Colonic mucosa (tissue), 4 donors: ENCODE results near the gene NTRK2. TPM values are rescaled to one million over a fixed set of nuclear protein-coding genes. Genes with fewer than 3 reads are reported as not detected.

ENCODE experiments used
- DNase-seq: peaks from one replicate; pipeline ENCODE4 v3.0.0-alpha.2; 2020
- H3K27ac ChIP-seq: fragments of 200-600 bp; one replicate; pipeline ENCODE4 v1.8.0; 2021
- H3K27me3 ChIP-seq: fragments of 200-600 bp; one replicate; pipeline ENCODE4 v1.8.0; 2021
- H3K36me3 ChIP-seq: fragments of 200-600 bp; one replicate; pipeline ENCODE4 v1.8.0; 2021
- H3K4me1 ChIP-seq: fragments of 200-600 bp; one replicate; pipeline ENCODE4 v1.8.0; 2021; ENCODE audit warnings: mild to moderate bottlenecking
- H3K4me3 ChIP-seq: fragments of 200-600 bp; one replicate; pipeline ENCODE4 v1.8.0; 2021
- H3K9ac ChIP-seq, 2 donors: one replicate each; pipeline ENCODE4 v1.7.0; 2013; ENCODE audit warnings: control low read depth in 2 of 2, low read depth in 2 of 2, low read length in 2 of 2
- H3K9me3 ChIP-seq: fragments of 200-600 bp; one replicate; pipeline ENCODE4 v1.8.0; 2021
- CTCF ChIP-seq: fragments of 200-600 bp; IDR thresholded peaks from one replicate; pipeline ENCODE4 v1.8.0; 2022; ENCODE audit warnings: antibody characterized with exemption, mild to moderate bottlenecking
- intact Hi-C: fragments of 100-400 bp; cut with DNase I; formaldehyde crosslinking; loops from one replicate; pipeline ENCODE4 v1.14.1; 2022
- total RNA-seq, 2 donors: library from RNA; stranded (reverse); fragmentation: NEBNext Ultra II Directional in 1 of 2; extraction: Animal tissue kit (Norgen Biotek cat#: 25700) in 1 of 2; gene quantifications; one replicate each; pipeline ENCODE4 v1.2.1, GENCODE V29; 2021
- donor health status: healthy.
- donor health status: DM: no; HTN: no; CAD: no.
- donor health status: DM: no; HTN: no; CAD: no.

NTRK2 gene
- total RNA-seq, 2 donors from 2014 or later, result 0.52 to 2.3 TPM

- DNase-seq, result no peak
- TF ChIP-seq CTCF, result no peak
- no peaks in the 10 kb centered on the region for H3K4me1 ChIP-seq
- no peak overlapping the region for H3K27ac ChIP-seq
- no peaks in the 10 kb centered on the region for H3K36me3 ChIP-seq
- H3K9ac ChIP-seq, result no peak overlapping the region
- H3K4me3 ChIP-seq, result no peak overlapping the region
- H3K9me3 ChIP-seq, result no peaks in the 10 kb centered on the region
- intact Hi-C loops, result no loop called here
- no peaks in the 10 kb centered on the region for H3K27me3 ChIP-seq
Observed at GRCh38 chr9:84874596-84874995, 205.1 kb downstream of the NTRK2 start.

DNA sequence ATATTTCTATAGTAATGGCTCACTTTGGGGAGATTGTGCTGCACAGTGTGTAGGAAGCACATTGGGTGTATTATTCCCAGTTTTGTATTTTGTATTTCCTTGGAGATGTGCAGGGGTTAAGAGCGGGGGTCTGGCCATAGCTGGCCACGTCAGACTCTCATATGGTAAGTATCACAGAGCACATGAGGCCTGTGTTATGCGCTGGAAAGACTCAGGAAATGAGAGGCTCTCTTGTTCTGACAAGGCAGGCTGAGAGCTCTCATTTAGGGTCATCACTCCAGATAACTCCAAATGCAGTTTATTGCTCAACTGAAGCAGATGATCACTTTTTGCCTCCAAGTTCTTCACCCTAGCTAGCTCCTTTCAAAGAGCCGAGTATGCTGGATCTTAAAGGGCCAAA is 205.7 kb downstream of the NTRK2 start:
- H3K36me3 ChIP-seq, result no peaks in the 10 kb centered on the region
- H3K9ac ChIP-seq, result no peak overlapping the region
- no peak for DNase-seq
- no peaks in the 10 kb centered on the region for H3K4me1 ChIP-seq
- intact Hi-C loops, result no loop called here
- TF ChIP-seq CTCF, result no peak
- no peak overlapping the region for H3K27ac ChIP-seq
- no peaks in the 10 kb centered on the region for H3K9me3 ChIP-seq
- H3K4me3 ChIP-seq, result no peak overlapping the region
- H3K27me3 ChIP-seq, result no peaks in the 10 kb centered on the region

DNA sequence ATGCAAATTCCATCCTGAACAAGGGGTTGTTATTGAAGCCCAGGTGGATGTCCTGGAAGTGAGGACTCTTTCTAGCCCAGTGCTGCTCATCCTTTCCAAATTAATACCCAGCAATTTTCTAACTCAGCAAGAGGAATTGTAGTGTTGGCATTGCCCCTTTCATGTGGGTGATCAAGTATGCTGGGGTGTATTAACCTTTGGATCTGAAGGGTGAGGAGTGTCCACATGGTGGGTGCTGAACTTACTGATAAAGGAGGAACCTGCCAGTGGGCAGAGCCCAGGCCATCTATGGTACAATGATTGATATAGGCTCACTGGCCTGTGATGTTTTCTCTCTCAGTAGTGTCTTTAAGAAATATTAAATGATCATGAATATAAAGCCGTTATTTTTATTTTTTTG is 210.1 kb downstream of the NTRK2 start:
- no peaks in the 10 kb centered on the region for H3K4me1 ChIP-seq
- H3K36me3 ChIP-seq, result no peaks in the 10 kb centered on the region
- no peak overlapping the region for H3K9ac ChIP-seq
- no peak overlapping the region for H3K27ac ChIP-seq
- no peaks in the 10 kb centered on the region for H3K27me3 ChIP-seq
- TF ChIP-seq CTCF, result no peak
- intact Hi-C loops, result no loop called here
- DNase-seq, result no peak
- no peaks in the 10 kb centered on the region for H3K9me3 ChIP-seq
- H3K4me3 ChIP-seq, result no peak overlapping the region

- no peak for TF ChIP-seq CTCF
- Histone ChIP-seq H3K27ac (no peak overlapping the region), H3K4me1 (no peaks in the 10 kb centered on the region), H3K27me3 (no peaks in the 10 kb centered on the region), H3K9ac (no peak overlapping the region), H3K4me3 (no peak overlapping the region), H3K36me3 (no peaks in the 10 kb centered on the region), H3K9me3 (no peaks in the 10 kb centered on the region)
- intact Hi-C loops, result no loop called here
- no peak for DNase-seq
Observed at GRCh38 chr9:84880835-84881234, 211.3 kb downstream of the NTRK2 start.

GRCh38 chr9:84886866-84887265 is 217.3 kb downstream of the NTRK2 start:
- no peak for TF ChIP-seq CTCF
- H3K36me3 ChIP-seq, result no peaks in the 10 kb centered on the region

DNA sequence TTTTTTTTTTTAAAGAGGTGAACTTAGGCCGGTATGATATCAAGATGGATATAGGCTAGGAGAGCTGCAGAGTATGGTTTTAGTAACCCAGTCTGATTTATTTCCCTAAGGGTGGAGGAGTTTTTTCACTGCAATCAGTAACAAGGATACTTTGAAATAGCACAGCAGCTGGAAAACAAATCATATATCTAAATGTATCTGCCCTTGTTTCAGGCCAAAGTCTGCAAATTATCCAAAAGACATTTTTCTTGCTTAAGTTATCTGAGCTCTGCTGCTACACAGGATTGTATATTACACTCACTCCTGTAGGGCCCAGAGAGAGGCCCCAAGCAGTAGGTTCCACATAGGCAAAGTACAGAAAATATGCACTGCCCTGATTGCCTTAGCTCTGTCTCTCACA is 222.4 kb downstream of the NTRK2 start:
- no peak for TF ChIP-seq CTCF
- no peaks in the 10 kb centered on the region for H3K9me3 ChIP-seq
- DNase-seq, result no peak
- intact Hi-C loops, result no loop called here
- no peaks in the 10 kb centered on the region for H3K27me3 ChIP-seq
- no peaks in the 10 kb centered on the region for H3K4me1 ChIP-seq
- H3K9ac ChIP-seq, result no peak overlapping the region
- no peaks in the 10 kb centered on the region for H3K36me3 ChIP-seq
- H3K4me3 ChIP-seq, result no peak overlapping the region
- H3K27ac ChIP-seq, result no peak overlapping the region

More at GRCh38 chr9:84886866-84887265, 217.3 kb downstream of the NTRK2 start:
- H3K27ac ChIP-seq, result no peak overlapping the region
- H3K27me3 ChIP-seq, result no peaks in the 10 kb centered on the region
- intact Hi-C loops, result no loop called here
- H3K4me3 ChIP-seq, result no peak overlapping the region
- DNase-seq, result no peak
- H3K9ac ChIP-seq, result no peak overlapping the region
- H3K9me3 ChIP-seq, result no peaks in the 10 kb centered on the region
- H3K4me1 ChIP-seq, result no peaks in the 10 kb centered on the region
